HG03066 (cell line): ENCODE data around the gene DCUN1D3.

Experiments
- ATAC-seq: cut with Tn5 transposase; IDR thresholded peaks from one replicate; pipeline ENCODE4 v1.9.1; 2021; ENCODE audit warnings: low read depth; ENCODE audit not compliant: unreplicated experiment

The DCUN1D3 gene

GRCh38 chr16:20920091-20920490 lies 19.9 kb upstream of the DCUN1D3 start:
- ATAC-seq, result no peak

- no peak for ATAC-seq
Observed at GRCh38 chr16:20918486-20919239, 18.5 kb upstream of the DCUN1D3 start.

- ATAC-seq, result no peak
Observed at GRCh38 chr16:20916942-20917341, 16.8 kb upstream of the DCUN1D3 start.

DNA sequence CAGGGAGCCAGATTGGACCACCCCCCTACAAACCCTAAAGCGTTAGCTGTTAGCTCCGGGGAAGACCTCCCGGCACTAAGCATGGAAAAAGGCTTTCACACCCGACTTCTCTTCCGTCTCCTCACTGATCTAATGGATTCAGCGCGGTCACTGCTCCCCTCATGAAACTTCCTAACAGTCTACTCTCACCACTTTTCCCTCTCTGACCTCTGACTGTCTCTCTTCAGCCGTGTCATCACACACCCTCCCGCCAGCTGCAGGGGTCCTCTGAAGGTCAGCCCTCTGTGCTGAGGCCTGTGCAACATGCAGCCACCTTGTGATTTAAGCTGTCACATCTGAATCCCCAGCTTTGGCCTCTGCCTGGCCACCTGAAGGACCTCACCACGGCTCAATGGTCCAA lies 16.1 kb upstream of the DCUN1D3 start:
- no peak for ATAC-seq

DNA sequence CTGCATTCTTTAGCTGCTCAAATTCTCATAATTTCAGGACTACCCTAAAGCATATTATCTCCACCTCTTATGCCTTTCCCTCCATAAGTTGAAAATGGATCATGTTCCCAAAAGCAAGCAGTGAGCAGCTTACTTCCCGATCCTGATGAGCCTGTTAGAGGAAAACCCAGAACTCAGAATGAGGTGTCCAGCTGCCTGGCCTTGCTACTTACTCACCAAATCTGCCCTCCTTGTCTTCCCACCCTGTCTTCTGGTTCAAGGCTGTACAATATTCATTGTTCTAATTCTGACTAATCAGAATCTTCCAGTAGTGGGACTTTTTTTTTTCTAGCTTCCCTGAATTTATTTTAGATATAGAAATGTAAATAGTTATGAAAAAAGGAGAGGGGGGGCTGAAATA lies 11.2 kb upstream of the DCUN1D3 start:
- no peak for ATAC-seq

DNA sequence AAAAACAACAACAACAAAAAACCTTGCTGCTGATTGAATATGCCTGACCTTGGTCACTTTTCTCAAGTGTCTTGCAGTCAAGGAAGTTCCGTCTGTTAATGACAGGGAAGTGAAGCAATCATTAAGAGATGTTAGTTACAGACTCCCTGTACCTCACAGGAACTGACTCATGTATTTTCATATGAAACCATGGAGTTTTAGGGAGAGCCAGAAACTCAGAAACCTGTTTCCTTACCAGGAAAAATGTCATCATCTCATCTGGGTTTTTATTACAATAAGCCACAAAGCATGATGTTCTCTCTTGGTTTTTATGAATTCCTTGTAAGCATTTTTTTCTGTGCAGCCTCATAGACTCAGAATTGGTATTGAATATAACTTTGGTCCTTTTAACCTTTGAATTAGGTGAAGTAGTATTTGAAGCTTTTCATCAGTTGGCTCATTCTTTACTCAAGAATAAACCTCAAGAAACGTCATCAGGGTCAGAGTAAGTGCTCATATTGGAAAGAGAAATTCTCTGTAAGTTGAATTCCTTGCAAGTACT lies 10.7 kb upstream of the DCUN1D3 start:
- ATAC-seq, result no peak

- no peak for ATAC-seq
Observed at GRCh38 chr16:20906341-20907255, 6.4 kb upstream of the DCUN1D3 start.

DNA sequence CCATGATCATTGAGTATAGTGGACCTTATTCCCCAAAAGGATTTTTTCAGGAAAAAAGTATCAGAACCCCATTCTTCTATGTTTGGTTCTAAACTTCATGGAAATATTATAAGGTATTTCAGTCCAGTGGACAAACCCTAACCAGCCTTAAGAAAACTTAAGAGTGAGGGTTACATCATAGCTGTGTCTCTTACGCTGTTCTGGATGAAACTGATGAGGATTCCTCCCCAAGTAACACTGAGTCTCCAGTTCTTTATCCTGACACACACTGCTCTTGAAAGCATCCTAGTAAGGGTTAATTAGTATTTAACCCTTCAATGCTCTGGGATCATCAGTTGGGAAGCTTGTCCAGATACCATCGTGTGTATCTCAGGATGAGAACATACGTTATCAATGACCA lies 5.4 kb upstream of the DCUN1D3 start:
- no peak for ATAC-seq

GRCh38 chr16:20904507-20905081 lies 4.4 kb upstream of the DCUN1D3 start:
- no peak for ATAC-seq

GRCh38 chr16:20903899-20904506 lies 3.8 kb upstream of the DCUN1D3 start:
- ATAC-seq, result no peak

DNA sequence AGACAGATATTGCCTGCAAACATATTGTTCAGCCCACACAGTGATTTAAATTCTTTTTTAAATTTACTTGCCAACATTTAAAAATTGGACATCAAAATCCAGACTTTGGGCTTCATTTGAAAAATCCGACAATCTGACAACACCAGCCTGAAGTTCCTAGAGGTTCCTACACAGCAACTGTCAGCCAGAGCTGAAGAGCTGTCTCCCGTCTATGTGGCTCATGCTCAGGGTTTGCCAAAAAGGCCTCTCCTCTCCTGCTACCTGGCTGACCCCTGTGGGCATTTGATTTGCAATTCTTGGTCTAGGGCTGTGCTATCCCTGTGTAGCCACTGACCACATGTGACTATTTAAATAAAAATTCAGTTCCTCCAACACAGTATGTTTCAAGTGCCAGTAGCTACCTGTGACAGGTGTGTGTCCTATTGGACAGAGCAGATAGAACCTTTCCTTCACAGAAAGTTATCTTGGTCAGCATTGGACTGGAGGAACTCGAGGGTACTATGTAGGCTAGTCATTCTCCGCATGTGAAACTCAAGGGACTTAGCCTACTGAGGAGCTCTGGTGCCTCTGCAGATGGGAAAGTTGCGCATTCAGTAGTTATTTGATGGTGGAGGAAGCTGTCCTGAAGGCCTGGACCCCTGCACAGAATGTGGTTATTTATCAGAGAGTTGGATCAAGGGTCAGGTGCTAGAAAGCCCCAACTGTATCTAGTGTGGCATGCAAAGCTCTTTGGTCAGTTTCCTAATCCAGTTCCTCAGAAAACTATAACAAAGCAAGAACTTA lies 3.1 kb upstream of the DCUN1D3 start:
- ATAC-seq, result no peak

- ATAC-seq, result no peak
Observed at GRCh38 chr16:20902426-20902825, 2.3 kb upstream of the DCUN1D3 start.

GRCh38 chr16:20901436-20902112 lies 1.4 kb upstream of the DCUN1D3 start:
- ATAC-seq, result no peak

DNA sequence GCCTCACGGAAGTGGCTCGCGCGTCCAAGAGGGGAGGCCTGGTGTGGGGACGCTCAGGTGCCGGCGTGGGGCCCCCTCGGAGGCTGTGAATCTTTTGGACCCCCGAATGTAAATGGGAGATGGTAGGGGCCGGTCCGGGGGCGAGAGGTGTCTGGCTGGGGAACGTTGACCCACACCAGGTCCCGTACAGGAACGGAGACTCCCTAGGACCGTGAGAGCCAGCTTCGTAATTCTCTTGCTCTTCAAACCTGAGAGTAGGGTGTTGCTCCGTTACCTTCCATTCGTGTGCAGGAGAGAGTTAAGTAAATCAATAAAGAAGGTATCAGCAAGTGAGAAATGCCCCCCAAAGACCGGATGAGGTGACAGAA lies 894 bp upstream of the DCUN1D3 start:
- no peak for ATAC-seq

DNA sequence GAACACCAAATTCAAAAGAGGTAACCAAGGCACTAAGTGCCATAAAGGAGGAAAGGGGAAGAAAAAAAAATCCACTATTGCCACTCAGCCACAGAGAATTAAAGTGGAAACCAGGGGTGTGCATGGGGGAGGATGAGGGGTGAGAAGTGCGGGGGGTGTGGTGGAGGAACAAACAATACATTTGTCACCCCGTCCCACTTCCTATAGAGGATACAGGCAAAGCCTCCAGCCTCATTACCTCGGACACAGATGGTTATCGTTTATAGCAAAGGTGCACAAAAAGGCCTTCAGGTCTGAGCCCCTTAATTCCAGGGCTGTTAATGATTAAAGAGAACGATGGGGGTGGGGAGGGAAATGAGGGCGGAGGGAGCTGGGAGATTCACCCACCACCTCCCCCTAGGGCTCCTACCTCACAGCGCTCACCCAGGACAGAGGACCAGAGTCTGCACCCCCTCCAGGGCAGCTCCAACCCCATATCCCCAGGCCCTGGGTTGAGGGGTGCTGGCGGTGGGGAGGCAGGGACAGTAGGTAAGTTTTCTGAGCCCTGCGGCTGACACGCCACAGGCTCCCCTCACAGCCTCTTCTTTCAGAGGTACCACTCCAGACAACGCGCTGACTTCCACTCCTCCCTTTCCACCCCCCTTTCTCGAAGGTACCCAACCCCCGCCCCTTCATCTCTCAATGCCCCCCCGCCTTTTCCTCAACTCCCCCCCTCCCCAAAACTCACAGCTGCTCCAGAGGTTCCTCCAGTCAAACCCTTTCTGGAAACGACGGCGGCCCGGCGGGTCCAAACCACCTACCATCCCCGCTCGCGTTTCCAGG lies 470 bp downstream of the DCUN1D3 start:
- no peak for ATAC-seq

- no peak for ATAC-seq
Observed at GRCh38 chr16:20899071-20899470, 1.1 kb downstream of the DCUN1D3 start.

GRCh38 chr16:20897922-20898321 lies 2.2 kb downstream of the DCUN1D3 start:
- ATAC-seq, result no peak

- ATAC-seq, result no peak
Observed at GRCh38 chr16:20897253-20897897, 2.8 kb downstream of the DCUN1D3 start.
